Measurements from ENCODE around the gene GUCD1. TPM values are rescaled to one million over a fixed set of nuclear protein-coding genes. Genes with fewer than 3 reads are reported as not detected.

Gene GUCD1
- total and polyA plus RNA-seq, 10 of the 15 experiments (the other 5 are each of a cell fraction or from before 2014, with no cell fraction given), result 56.0 to 177 (median 88.2) TPM

- TF ChIP-seq BCL3 (IDR thresholded peaks at IDR 0.05; ENCODE audit: borderline replicate concordance, insufficient read depth, low read depth, low read length, poor library complexity, severe bottlenecking), result no peak
- TF ChIP-seq E2F8 (IDR thresholded peaks at IDR 0.05; ENCODE audit: low read depth, partially characterized antibody), result no peak
Measured at GRCh38 chr22:24536089-24536488, 18.8 kb downstream of the GUCD1 start (continued).

- no peak for FAIRE-seq
- SMC1A ChIA-PET (ENCODE audit: uncharacterized antibody, unreplicated experiment), result interaction anchor here (1.5 kb wide), 1 partner anchor 17 kb away, joined by 5 read pairs; no protein-coding TSS in a partner anchor
- H3K4me3 ChIP-seq, result no peak overlapping the region
- no TSS peak for BruUV-seq (replicated peaks)
- no peak overlapping the region for H3K27ac ChIP-seq (ENCODE audit: control insufficient read depth, insufficient read depth)
- RAD21 ChIA-PET (ENCODE audit: unreplicated experiment), result no interaction called here
- in situ Hi-C loops (cut with MboI) (no loop called here), intact Hi-C loops (cut with micrococcal nuclease; ENCODE audit: unreplicated experiment) (no loop called here)
- no peak for TF ChIP-seq ZNF592 (IDR thresholded peaks at IDR 0.05)
- no peak for TF ChIP-seq SRF (IDR thresholded peaks at IDR 0.05; ENCODE audit: low read depth in 2 of 2, low read length in 2 of 2)
- TF ChIP-seq NBN (IDR thresholded peaks at IDR 0.05), result no peak
- no peak for TF ChIP-seq KLF5 (IDR thresholded peaks at IDR 0.05; ENCODE audit: partially characterized antibody)
- no peak for TF ChIP-seq GABPA (IDR thresholded peaks at IDR 0.05; ENCODE audit: low read depth)
- no peak for TF ChIP-seq YY1 (IDR thresholded peaks at IDR 0.05; ENCODE audit: low read depth, low read length)
- POLR2A ChIA-PET, result no interaction called here
- H2AFZ ChIP-seq (ENCODE audit: control insufficient read depth, low read depth, low read length), result no peak overlapping the region
- no peaks in the 10 kb centered on the region for H4K20me1 ChIP-seq (ENCODE audit: control insufficient read depth, insufficient read depth)
- H3K4me2 ChIP-seq (ENCODE audit: control insufficient read depth, insufficient read depth), result no peak overlapping the region
- peaks cover 3% of the 10 kb centered on the region in 2 experiments; a peak in 3 of 4 replicates for H3K36me3 ChIP-seq (ENCODE audit: control insufficient read depth in 2 of 2, insufficient read depth in 2 of 2, low read length in 1 of 2)
- no peaks in the 10 kb centered on the region for H3K79me2 ChIP-seq (ENCODE audit: control insufficient read depth, insufficient read depth, low read length)
- 93% methylated on average over 4 of the region's 4 CpGs for WGBS (ENCODE audit: insufficient coverage, insufficient replicate concordance, low lambda C conversion rate, missing lambda C conversion rate)
- no peaks in the 10 kb centered on the region for H3K27me3 ChIP-seq (replicated peaks in 1 of 2; ENCODE audit: control insufficient read depth in 2 of 2, insufficient read depth in 2 of 2, low read length in 1 of 2)
- H3K9me3 ChIP-seq (replicated peaks; ENCODE audit: control insufficient read depth, insufficient read depth, low read length), result no peaks in the 10 kb centered on the region
- CTCF ChIA-PET, result no interaction called here
- H3K4me1 ChIP-seq (ENCODE audit: control insufficient read depth, insufficient read depth, low read length), result no peaks in the 10 kb centered on the region
- no peak for ATAC-seq
- H3K9ac ChIP-seq (ENCODE audit: control insufficient read depth, insufficient read depth, low read length), result no peak overlapping the region
- DNase-seq (ENCODE audit: low read depth, low spot score), result no peak
Measured at GRCh38 chr22:24535348-24535747, 19.6 kb downstream of the GUCD1 start.

Measured in GM12878 (cell line).